ENCODE measurements around the gene BCL2.

BCL2 gene

GRCh38 chr18:63135101-63135500 is 184.5 kb downstream of the BCL2 start:
- DNase-seq: no peak

- DNase-seq: no peak
Measured at GRCh38 chr18:63132819-63133200, 186.8 kb downstream of the BCL2 start.

GRCh38 chr18:63131959-63132818 is 187.4 kb downstream of the BCL2 start:
- DNase-seq: peak; percentile 42

GRCh38 chr18:63131106-63131958 is 188.2 kb downstream of the BCL2 start:
- DNase-seq: peak; percentile 76

- DNase-seq: no peak
Measured at GRCh38 chr18:63130176-63130575, 189.4 kb downstream of the BCL2 start.

- no peak for DNase-seq
Measured at GRCh38 chr18:63128237-63128974, 191.2 kb downstream of the BCL2 start.

GRCh38 chr18:63126134-63127069 is 193.2 kb downstream of the BCL2 start:
- DNase-seq: no peak

- DNase-seq: no peak
Measured at GRCh38 chr18:63120620-63121019, 198.9 kb downstream of the BCL2 start.

- peak; percentile 39 for DNase-seq
Measured at GRCh38 chr18:63119647-63120046, 199.9 kb downstream of the BCL2 start.

GRCh38 chr18:63113899-63114565 is 205.5 kb downstream of the BCL2 start:
- no peak for DNase-seq

- no peak for DNase-seq
Measured at GRCh38 chr18:63112706-63113105, 206.9 kb downstream of the BCL2 start.

- DNase-seq: no peak
Measured at GRCh38 chr18:63111671-63112402, 207.7 kb downstream of the BCL2 start.

GRCh38 chr18:63109802-63110201 is 209.8 kb downstream of the BCL2 start:
- no peak for DNase-seq

GRCh38 chr18:63109022-63109421 is 210.5 kb downstream of the BCL2 start:
- DNase-seq: no peak

GRCh38 chr18:63107931-63108330 is 211.6 kb downstream of the BCL2 start:
- DNase-seq: no peak

GRCh38 chr18:63107171-63107845 is 212.3 kb downstream of the BCL2 start:
- no peak for DNase-seq

- DNase-seq: no peak
Measured at GRCh38 chr18:63106727-63107126, 212.8 kb downstream of the BCL2 start.

GRCh38 chr18:63105636-63106316 is 213.8 kb downstream of the BCL2 start:
- no peak for DNase-seq

GRCh38 chr18:63104868-63105267 is 214.7 kb downstream of the BCL2 start:
- no peak for DNase-seq
